Bladder microvascular endothelial cell (primary cell): Measurements from ENCODE around the gene PNRC2. TPM values are rescaled to one million over a fixed set of nuclear protein-coding genes. Genes with fewer than 3 reads are reported as not detected.

Source experiments
- total RNA-seq: library from RNA; depleted of rRNA; stranded (reverse); fragments of >200 nt; gene quantifications from 2 replicates; pipeline ENCODE4 v1.2.3, GENCODE V29; 2014

PNRC2 gene
- total RNA-seq: 95.4 and 103 TPM in 2 replicates

GRCh38 chr1:23959461-23960290, at the start of gene PNRC2:
Gene PNRC2, plus strand, starts transcription at chr1:23959828. Its CDS starts 1,630 bp downstream, at chr1:23961458.

GRCh38 chr1:23913212-23913880, 46.3 kb upstream of the PNRC2 start, which contains the start of gene CNR2:
Gene CNR2, minus strand, starts transcription at chr1:23913362. Its CDS starts 37,745 bp downstream, at chr1:23875617.

GRCh38 chr1:23979881-23980727, 20.5 kb downstream of the PNRC2 start, which contains the start of gene SRSF10:
Gene SRSF10, minus strand, starts transcription at chr1:23980327. Its CDS starts 72 bp downstream, at chr1:23980255.

Other genes starting within 250 kb of the PNRC2 start
- gene ELOA, start 216.4 kb upstream of the PNRC2 start, total RNA-seq: 14.7 and 23.9 TPM in 2 replicates
- gene PITHD1, start 181.4 kb upstream of the PNRC2 start, total RNA-seq: 26.7 and 41.0 TPM in 2 replicates
- gene LYPLA2, start 168.7 kb upstream of the PNRC2 start, total RNA-seq: 88.1 and 94.1 TPM in 2 replicates
- gene GALE, start 159.1 kb upstream of the PNRC2 start, total RNA-seq: 39.7 and 44.4 TPM in 2 replicates
- gene HMGCL, start 134.4 kb upstream of the PNRC2 start, total RNA-seq: 38.2 and 50.2 TPM in 2 replicates
- gene FUCA1, start 91.5 kb upstream of the PNRC2 start, total RNA-seq: 9.7 and 15.2 TPM in 2 replicates
- gene CNR2, start 46.5 kb upstream of the PNRC2 start, total RNA-seq: not detected in 2 replicates
- 70.4 and 135 TPM in 2 replicates for gene SRSF10, start 20.5 kb downstream of the PNRC2 start, total RNA-seq
- under 0.01 and 0.06 TPM in 2 replicates for gene MYOM3, start 152.3 kb downstream of the PNRC2 start, total RNA-seq
- gene IL22RA1, start 183.3 kb downstream of the PNRC2 start, total RNA-seq: not detected in 2 replicates
- gene IFNLR1, start 227.5 kb downstream of the PNRC2 start, total RNA-seq: not detected in 2 replicates